ENCODE measurements around the gene MOGAT3. TPM values are rescaled to one million over a fixed set of nuclear protein-coding genes. Genes with fewer than 3 reads are reported as not detected.

The MOGAT3 gene
- polyA plus RNA-seq, 1 donor (not counting 4 experiments of a cell fraction or from before 2014, with no cell fraction given): not detected

GRCh38 chr7:101248276-101248675, 47.4 kb upstream of the MOGAT3 start:
- no peak for TF ChIP-seq EZH2 (IDR thresholded peaks at IDR 0.05; ENCODE audit: low read length)
- TF ChIP-seq CTCF (optimal IDR thresholded peaks at IDR 0.05 in 1 of 3, IDR thresholded peaks at IDR 0.05 in 1 of 3, conservative IDR thresholded peaks at IDR 0.05 in 1 of 3; ENCODE audit: extremely low read depth in 1 of 3, insufficient read depth in 2 of 3, low read length in 3 of 3): no peak
- Histone ChIP-seq H3K27ac (ENCODE audit: control insufficient read depth, insufficient read depth, low read length) (no peak overlapping the region), H3K27me3 (ENCODE audit: control insufficient read depth, extremely low read depth, insufficient read depth, low read length) (no peaks in the 10 kb centered on the region), H3K4me1 (ENCODE audit: control insufficient read depth, extremely low read depth, insufficient read depth, low read length) (peaks cover 21% of the 10 kb centered on the region), H3K4me2 (ENCODE audit: control insufficient read depth, extremely low read depth, insufficient read depth, low read depth, low read length) (no peak overlapping the region), H3K36me3 (ENCODE audit: control insufficient read depth in 2 of 2, extremely low read depth in 1 of 2, insufficient read depth in 2 of 2, low read length in 2 of 2) (peaks cover 1 to 11% of the 10 kb centered on the region in 2 experiments), H3K4me3 (ENCODE audit: control insufficient read depth in 2 of 3, extremely low read depth in 1 of 3, insufficient read depth in 2 of 3, low read depth in 1 of 3, low read length in 3 of 3) (no peak overlapping the region), H3K9me3 (ENCODE audit: control insufficient read depth, low read depth, low read length) (no peaks in the 10 kb centered on the region), H3K79me2 (ENCODE audit: control insufficient read depth, insufficient read depth, low read length) (peaks cover 65% of the 10 kb centered on the region), H4K20me1 (ENCODE audit: control insufficient read depth, extremely low read depth, insufficient read depth, low read length) (no peaks in the 10 kb centered on the region), H2AFZ (ENCODE audit: control insufficient read depth, low read length) (no peak overlapping the region), H3K9ac (ENCODE audit: control insufficient read depth, extremely low read depth, insufficient read depth, low read length) (no peak overlapping the region), H3K9me1 (ENCODE audit: control insufficient read depth, extremely low read depth, insufficient read depth, low read length) (no peaks in the 10 kb centered on the region)
- dilution Hi-C loops (cut with MboI; ENCODE audit: extremely low pct_ligation_motif_present, low sequenced_read_pairs): no loop called here
- DNase-seq (ENCODE audit: low read depth, low spot score) (no peak), FAIRE-seq (no peak)

- dilution Hi-C loops (cut with MboI; ENCODE audit: extremely low pct_ligation_motif_present, low sequenced_read_pairs): no loop called here
- H3K79me2 ChIP-seq (ENCODE audit: control insufficient read depth, insufficient read depth, low read length): peaks cover 66% of the 10 kb centered on the region
- H2AFZ ChIP-seq (ENCODE audit: control insufficient read depth, low read length): peak overlapping the region; percentile 93
- peak overlapping the region; percentile 74 for H3K27ac ChIP-seq (ENCODE audit: control insufficient read depth, insufficient read depth, low read length)
- peaks cover 24% of the 10 kb centered on the region for H3K4me1 ChIP-seq (ENCODE audit: control insufficient read depth, extremely low read depth, insufficient read depth, low read length)
- no peak for TF ChIP-seq EZH2 (IDR thresholded peaks at IDR 0.05; ENCODE audit: low read length)
- DNase-seq (ENCODE audit: low read depth, low spot score) (no peak), FAIRE-seq (no peak)
- peak overlapping the region; percentile 80 for H3K9ac ChIP-seq (ENCODE audit: control insufficient read depth, extremely low read depth, insufficient read depth, low read length)
- H3K9me1 ChIP-seq (ENCODE audit: control insufficient read depth, extremely low read depth, insufficient read depth, low read length): no peaks in the 10 kb centered on the region
- H3K4me3 ChIP-seq (ENCODE audit: control insufficient read depth in 2 of 3, extremely low read depth in 1 of 3, insufficient read depth in 2 of 3, low read depth in 1 of 3, low read length in 3 of 3): peak overlapping the region; percentile 64 to 73 (median 66)
- peaks cover 9 to 18% of the 10 kb centered on the region in 2 experiments for H3K36me3 ChIP-seq (ENCODE audit: control insufficient read depth in 2 of 2, extremely low read depth in 1 of 2, insufficient read depth in 2 of 2, low read length in 2 of 2)
- no peaks in the 10 kb centered on the region for H3K27me3 ChIP-seq (ENCODE audit: control insufficient read depth, extremely low read depth, insufficient read depth, low read length)
- no peaks in the 10 kb centered on the region for H4K20me1 ChIP-seq (ENCODE audit: control insufficient read depth, extremely low read depth, insufficient read depth, low read length)
- H3K4me2 ChIP-seq (ENCODE audit: control insufficient read depth, extremely low read depth, insufficient read depth, low read depth, low read length): peak overlapping the region; percentile 93
- H3K9me3 ChIP-seq (ENCODE audit: control insufficient read depth, low read depth, low read length): no peaks in the 10 kb centered on the region
Observed at GRCh38 chr7:101245147-101245668, 44.4 kb upstream of the MOGAT3 start.

All from keratinocyte (primary cell).